Stimulated activated CD8-positive, alpha-beta memory T cell treated with anti-CD3 and anti-CD28 coated beads, Interleukin-2, amount 100 ng/mL, for 1 hour (primary cell): ENCODE results near the gene BCL2L15.

Experiments
- DNase-seq, 2 donors: peaks; one replicate each; pipeline ENCODE4 v3.0.0-alpha.2; 2020; ENCODE audit warnings: low read depth in 2 of 2

Gene BCL2L15

GRCh38 chr1:113905435-113905861 is 18.1 kb upstream of the BCL2L15 start:
- peak in 1 of 2 donors; percentile 3 for DNase-seq

- DNase-seq = peak; percentile 88 to 95
These were observed 17.5 kb upstream of the BCL2L15 start, which contains the start of the genes AP4B1 and DCLRE1B for GRCh38 chr1:113904674-113905434. Gene AP4B1 (minus strand): TSS chr1:113904799. CDS start chr1:113904717, 82 bp downstream. Gene DCLRE1B (plus strand): TSS chr1:113905326. CDS start chr1:113905587, 261 bp downstream.

GRCh38 chr1:113904293-113904673 is 16.9 kb upstream of the BCL2L15 start:
- DNase-seq = no peak

- DNase-seq = no peak
These were observed 16.3 kb upstream of the BCL2L15 start for GRCh38 chr1:113903501-113904292.

GRCh38 chr1:113901191-113901590 is 13.8 kb upstream of the BCL2L15 start:
- DNase-seq = no peak

- no peak for DNase-seq
These were observed 11.7 kb upstream of the BCL2L15 start for GRCh38 chr1:113899111-113899510.

- no peak for DNase-seq
These were observed 10.9 kb upstream of the BCL2L15 start for GRCh38 chr1:113898241-113898814.

GRCh38 chr1:113895961-113896360 is 8.6 kb upstream of the BCL2L15 start:
- DNase-seq = no peak

- no peak for DNase-seq
These were observed 7.7 kb upstream of the BCL2L15 start for GRCh38 chr1:113895098-113895497.

- no peak for DNase-seq
These were observed 5.9 kb upstream of the BCL2L15 start for GRCh38 chr1:113893267-113893666.

- no peak for DNase-seq
These were observed 4.3 kb upstream of the BCL2L15 start for GRCh38 chr1:113891631-113892220.

GRCh38 chr1:113890816-113891215 is 3.4 kb upstream of the BCL2L15 start:
- no peak for DNase-seq

GRCh38 chr1:113886417-113887401 is 672 bp downstream of the BCL2L15 start:
- DNase-seq = no peak

GRCh38 chr1:113881661-113882060 is 5.7 kb downstream of the BCL2L15 start:
- DNase-seq = no peak

GRCh38 chr1:113879739-113880038 is 7.7 kb downstream of the BCL2L15 start:
- no peak for DNase-seq

- DNase-seq = no peak
These were observed 11.2 kb downstream of the BCL2L15 start for GRCh38 chr1:113876176-113876575.

GRCh38 chr1:113875714-113876113 is 11.7 kb downstream of the BCL2L15 start:
- no peak for DNase-seq

GRCh38 chr1:113874012-113874879 is 13.1 kb downstream of the BCL2L15 start:
- DNase-seq = no peak

- no peak for DNase-seq
These were observed 15.0 kb downstream of the BCL2L15 start for GRCh38 chr1:113872219-113872935.
